ENCODE results near the gene GAPDH. TPM values are rescaled to one million over a fixed set of nuclear protein-coding genes. Genes with fewer than 3 reads are reported as not detected.

The GAPDH gene
- total and polyA plus RNA-seq, 2 experiments from 2014 or later = 7,726 to 7,868 TPM

DNA sequence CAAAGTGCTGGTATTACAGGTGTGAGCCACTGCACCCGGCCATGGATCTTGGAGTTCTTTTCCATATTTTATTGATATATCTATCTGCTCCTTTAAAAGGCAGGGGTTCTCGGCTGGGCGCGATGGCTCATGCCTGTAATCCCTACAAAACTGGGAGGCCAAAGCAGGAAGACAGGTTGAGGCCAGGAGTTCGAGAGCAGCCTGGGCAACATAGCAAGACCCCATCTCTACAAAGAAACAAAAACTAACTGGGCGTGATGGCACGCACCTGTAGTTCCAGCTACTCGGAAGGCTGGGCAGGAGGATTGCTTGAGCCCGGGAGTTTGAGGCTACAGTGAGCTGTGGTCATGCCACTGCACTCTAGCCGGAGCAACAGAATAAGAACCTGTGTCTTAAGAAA is 12.1 kb upstream of the GAPDH start:
- H3K36me3 ChIP-seq (ENCODE audit: low read depth) = peaks cover 49% of the 10 kb centered on the region
- WGBS, 2 experiments (ENCODE audit: low coverage in 1 of 2, low lambda C conversion rate in 2 of 2, missing lambda C conversion rate in 2 of 2) = 82 to 84% methylated on average over 10 of the region's 10 CpGs
- in situ Hi-C loops (cut with MboI) = no loop called here
- no peaks in the 10 kb centered on the region for H3K9me2 ChIP-seq (ENCODE audit: insufficient read depth)
- no peaks in the 10 kb centered on the region for H3K4me1 ChIP-seq (ENCODE audit: insufficient read depth)
- H4K20me1 ChIP-seq (ENCODE audit: insufficient read depth) = no peaks in the 10 kb centered on the region
- no peak for DNase-seq
- H2AFZ ChIP-seq = no peak overlapping the region
- H3K27ac ChIP-seq = no peak overlapping the region
- no peaks in the 10 kb centered on the region for H3K79me2 ChIP-seq (ENCODE audit: insufficient read depth)
- H3F3A ChIP-seq (ENCODE audit: insufficient read depth) = no peaks in the 10 kb centered on the region
- no peaks in the 10 kb centered on the region for H3K9me3 ChIP-seq (ENCODE audit: low read depth)
- no peak overlapping the region for H3K9ac ChIP-seq
- H3K4me3 ChIP-seq = no peak overlapping the region
- TF ChIP-seq EZH2 (IDR thresholded peaks at IDR 0.05; ENCODE audit: insufficient read depth, poor library complexity, severe bottlenecking) (no peak), EZH2phosphoT487 (IDR thresholded peaks at IDR 0.05; ENCODE audit: insufficient read depth, low read depth) (no peak)
- no peak overlapping the region for H3K4me2 ChIP-seq (ENCODE audit: unreplicated experiment)
- H3K27me3 ChIP-seq (replicated peaks; ENCODE audit: insufficient read depth) = no peaks in the 10 kb centered on the region

DNA sequence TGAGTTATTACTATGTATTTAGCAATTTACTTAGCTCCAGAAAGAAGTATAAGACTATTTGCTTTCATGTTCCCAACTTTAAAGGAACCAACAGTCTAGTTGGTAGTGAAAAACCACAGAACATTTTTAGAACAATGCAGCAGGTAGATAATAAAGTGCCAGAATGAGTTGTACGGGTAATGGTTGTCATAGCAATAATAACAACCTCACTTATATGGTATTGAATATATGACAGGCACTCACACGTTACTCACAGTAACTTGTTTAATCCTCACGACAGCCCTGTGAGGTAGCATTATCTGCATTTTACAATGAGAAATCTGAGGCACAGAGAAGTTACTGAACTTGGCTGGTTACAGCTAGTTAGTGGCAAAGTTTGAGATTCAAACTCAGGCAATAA is 10.6 kb upstream of the GAPDH start:
- Histone ChIP-seq H3K36me3 (ENCODE audit: low read depth) (peaks cover 42% of the 10 kb centered on the region), H3K4me1 (ENCODE audit: insufficient read depth) (no peaks in the 10 kb centered on the region), H2AFZ (no peak overlapping the region), H3K9me3 (ENCODE audit: low read depth) (no peaks in the 10 kb centered on the region), H4K20me1 (ENCODE audit: insufficient read depth) (no peaks in the 10 kb centered on the region), H3K9ac (no peak overlapping the region), H3F3A (ENCODE audit: insufficient read depth) (no peaks in the 10 kb centered on the region), H3K27ac (no peak overlapping the region), H3K4me3 (no peak overlapping the region), H3K9me2 (ENCODE audit: insufficient read depth) (no peaks in the 10 kb centered on the region), H3K4me2 (ENCODE audit: unreplicated experiment) (no peak overlapping the region), H3K79me2 (ENCODE audit: insufficient read depth) (no peaks in the 10 kb centered on the region), H3K27me3 (replicated peaks; ENCODE audit: insufficient read depth) (no peaks in the 10 kb centered on the region)
- WGBS, 2 experiments (ENCODE audit: low coverage in 1 of 2, low lambda C conversion rate in 2 of 2, missing lambda C conversion rate in 2 of 2) = 76 to 79% methylated on average over 3 of the region's 3 CpGs
- in situ Hi-C loops (cut with MboI) = no loop called here
- no peak for DNase-seq
- TF ChIP-seq EZH2 (IDR thresholded peaks at IDR 0.05; ENCODE audit: insufficient read depth, poor library complexity, severe bottlenecking) (no peak), EZH2phosphoT487 (IDR thresholded peaks at IDR 0.05; ENCODE audit: insufficient read depth, low read depth) (no peak)

DNA sequence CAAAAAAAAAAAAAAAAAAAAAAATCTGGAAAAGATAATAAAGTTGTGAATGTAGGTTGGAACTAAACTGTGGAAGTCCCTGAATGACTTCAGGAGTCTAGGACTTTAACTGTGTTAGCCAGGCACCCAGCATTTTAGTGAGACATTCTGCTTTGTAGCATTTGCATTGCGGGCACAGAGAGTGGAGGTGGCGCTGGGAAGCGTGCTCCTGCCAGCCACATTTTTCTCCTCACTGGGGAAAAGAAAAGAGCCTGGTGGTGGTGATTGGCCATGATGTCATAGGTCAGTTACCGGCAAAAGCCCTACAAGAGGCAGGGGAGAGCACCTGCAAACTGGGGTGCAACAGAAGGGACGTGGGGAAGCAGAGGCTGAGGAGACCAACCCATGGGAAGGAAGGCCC is 9.7 kb upstream of the GAPDH start:
- 99% methylated on average over 5 of the region's 5 CpGs for WGBS, 2 experiments (ENCODE audit: low coverage in 1 of 2, low lambda C conversion rate in 2 of 2, missing lambda C conversion rate in 2 of 2)
- Histone ChIP-seq H3K9me3 (ENCODE audit: low read depth) (no peaks in the 10 kb centered on the region), H3K36me3 (ENCODE audit: low read depth) (peaks cover 36% of the 10 kb centered on the region), H3F3A (ENCODE audit: insufficient read depth) (no peaks in the 10 kb centered on the region), H3K79me2 (ENCODE audit: insufficient read depth) (no peaks in the 10 kb centered on the region), H3K9me2 (ENCODE audit: insufficient read depth) (no peaks in the 10 kb centered on the region), H3K27me3 (replicated peaks; ENCODE audit: insufficient read depth) (no peaks in the 10 kb centered on the region), H3K9ac (no peak overlapping the region), H2AFZ (no peak overlapping the region), H3K27ac (no peak overlapping the region), H3K4me1 (ENCODE audit: insufficient read depth) (no peaks in the 10 kb centered on the region), H3K4me2 (ENCODE audit: unreplicated experiment) (no peak overlapping the region), H4K20me1 (ENCODE audit: insufficient read depth) (no peaks in the 10 kb centered on the region), H3K4me3 (no peak overlapping the region)
- DNase-seq = no peak
- in situ Hi-C loops (cut with MboI) = no loop called here
- no peak for TF ChIP-seq EZH2 (IDR thresholded peaks at IDR 0.05; ENCODE audit: insufficient read depth, poor library complexity, severe bottlenecking)
- TF ChIP-seq EZH2phosphoT487 (IDR thresholded peaks at IDR 0.05; ENCODE audit: insufficient read depth, low read depth) = no peak

DNA sequence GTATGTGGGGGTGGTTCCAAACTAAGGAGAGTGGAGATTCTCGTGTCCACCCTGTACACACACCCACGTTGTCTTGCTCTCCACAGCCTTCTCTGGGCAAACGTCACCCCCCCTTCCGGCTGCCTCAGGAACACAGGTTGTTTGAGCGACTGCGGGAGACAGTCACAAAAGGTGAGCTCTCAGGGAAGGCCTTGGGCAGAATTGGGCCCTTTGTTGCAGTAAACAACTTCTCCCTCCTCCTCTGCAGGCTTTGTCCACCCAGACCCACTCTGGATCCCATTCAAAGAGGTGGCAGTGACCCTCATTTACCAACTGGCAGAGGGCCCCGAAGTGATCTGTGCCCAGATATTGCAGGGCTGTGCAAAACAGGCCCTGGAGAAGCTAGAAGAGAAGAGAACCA is 8.1 kb upstream of the GAPDH start:
- Histone ChIP-seq H3K4me1 (ENCODE audit: insufficient read depth) (no peaks in the 10 kb centered on the region), H4K20me1 (ENCODE audit: insufficient read depth) (no peaks in the 10 kb centered on the region), H3K9me2 (ENCODE audit: insufficient read depth) (no peaks in the 10 kb centered on the region), H3K79me2 (ENCODE audit: insufficient read depth) (0 out of 2 replicates have a peak, but pooled peaks cover 7% of the 10 kb centered on the region), H3F3A (ENCODE audit: insufficient read depth) (peaks cover 5% of the 10 kb centered on the region; the same call in 1 of the 2 replicates), H3K4me3 (no peak overlapping the region), H3K36me3 (ENCODE audit: low read depth) (peaks cover 29% of the 10 kb centered on the region), H3K4me2 (ENCODE audit: unreplicated experiment) (no peak overlapping the region), H3K27ac (no peak overlapping the region), H3K27me3 (replicated peaks; ENCODE audit: insufficient read depth) (no peaks in the 10 kb centered on the region), H3K9me3 (ENCODE audit: low read depth) (no peaks in the 10 kb centered on the region), H3K9ac (no peak overlapping the region), H2AFZ (no peak overlapping the region)
- no peak for TF ChIP-seq EZH2 (IDR thresholded peaks at IDR 0.05; ENCODE audit: insufficient read depth, poor library complexity, severe bottlenecking)
- no peak for TF ChIP-seq EZH2phosphoT487 (IDR thresholded peaks at IDR 0.05; ENCODE audit: insufficient read depth, low read depth)
- WGBS, 2 experiments (ENCODE audit: low coverage in 1 of 2, low lambda C conversion rate in 2 of 2, missing lambda C conversion rate in 2 of 2) = 98 to 99% methylated on average over 7 of the region's 7 CpGs
- in situ Hi-C loops (cut with MboI) = no loop called here
- DNase-seq = no peak
